ENCODE results near the gene ZDHHC11.
"Not testable (repeated sequence)": the region's sequence is repeated elsewhere in the genome, so short reads cannot be mapped to it uniquely, and the experiment has no call there.

The ZDHHC11 gene

DNA sequence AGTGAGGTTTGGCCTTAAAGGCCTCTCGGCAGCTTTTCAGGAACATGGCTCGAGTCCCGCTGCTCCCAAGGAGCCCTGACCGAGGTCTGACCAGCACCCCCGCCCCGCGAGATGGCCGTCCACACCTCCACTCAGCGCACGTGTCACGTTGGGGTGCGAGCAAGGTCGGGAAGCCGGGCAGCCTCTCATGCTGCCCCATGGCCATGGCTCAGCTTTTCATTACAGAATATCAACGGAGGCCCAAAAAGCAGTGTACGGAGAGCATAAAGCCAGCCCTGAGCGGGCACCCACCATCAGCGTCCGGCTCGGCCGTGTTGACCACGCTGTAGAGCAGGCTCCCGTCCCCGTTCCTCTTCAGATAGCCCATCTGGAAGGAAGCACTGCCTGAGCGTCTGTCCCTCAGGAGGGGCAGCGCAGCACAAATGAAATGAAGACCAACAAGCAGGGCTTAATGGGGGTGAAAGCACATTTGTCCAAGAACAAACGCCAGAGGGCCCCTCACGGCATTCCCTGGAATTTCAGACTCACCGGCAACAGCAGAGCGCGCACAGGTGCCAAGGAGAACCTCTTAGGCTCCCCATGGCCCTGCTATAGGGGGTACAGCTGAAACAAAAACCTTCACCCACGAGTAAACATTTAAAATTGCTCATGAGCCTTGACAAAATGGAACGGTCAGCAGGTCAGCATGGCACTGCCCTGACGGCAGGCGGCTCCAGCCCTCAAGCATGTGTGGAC is 30.2 kb upstream of the ZDHHC11 start:
- DNase-seq (ENCODE audit: insufficient read length, low spot score): no peak
- no peak for FAIRE-seq

DNA sequence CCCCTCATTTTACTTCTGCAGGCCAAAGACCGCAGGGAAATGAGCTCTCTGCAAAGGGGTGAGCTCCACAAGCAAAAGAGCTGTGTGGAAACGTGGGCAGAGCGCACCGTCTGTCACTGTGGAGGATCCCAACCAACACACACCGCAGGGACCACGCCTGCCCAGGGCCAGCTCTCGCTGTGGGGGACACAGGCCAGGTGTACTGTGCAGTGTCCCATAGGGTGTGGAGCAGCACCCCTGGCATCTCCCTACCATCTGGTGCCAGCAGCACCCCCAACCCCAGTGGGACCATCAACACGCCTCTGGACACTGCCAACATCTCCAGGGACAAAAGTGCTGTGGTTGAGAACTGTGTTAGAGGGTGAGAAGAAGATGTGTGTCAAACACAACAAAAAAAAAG is 27.9 kb upstream of the ZDHHC11 start:
- DNase-seq (ENCODE audit: insufficient read length, low spot score); FAIRE-seq: not testable (repeated sequence)

DNA sequence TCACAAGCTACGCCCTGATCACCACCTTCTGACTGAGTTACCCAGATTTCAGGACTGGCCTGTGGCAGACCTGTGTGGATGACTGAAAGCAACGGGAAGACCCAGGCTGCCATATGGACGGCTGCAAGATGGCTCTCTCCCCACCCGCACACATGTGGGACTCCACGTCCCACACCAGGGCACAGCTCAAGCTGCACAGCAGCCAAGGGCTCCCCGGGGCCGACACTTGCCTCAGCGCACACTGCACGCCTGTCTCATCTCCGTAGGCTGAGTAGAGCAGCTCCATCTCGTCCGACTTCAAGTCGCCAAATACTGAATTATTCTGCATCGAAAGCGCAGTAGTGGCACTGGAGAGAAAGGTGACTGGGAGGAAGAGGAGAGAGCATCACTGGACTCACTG is 27.3 kb upstream of the ZDHHC11 start:
- DNase-seq (ENCODE audit: insufficient read length, low spot score) (no peak), FAIRE-seq (no peak)

DNA sequence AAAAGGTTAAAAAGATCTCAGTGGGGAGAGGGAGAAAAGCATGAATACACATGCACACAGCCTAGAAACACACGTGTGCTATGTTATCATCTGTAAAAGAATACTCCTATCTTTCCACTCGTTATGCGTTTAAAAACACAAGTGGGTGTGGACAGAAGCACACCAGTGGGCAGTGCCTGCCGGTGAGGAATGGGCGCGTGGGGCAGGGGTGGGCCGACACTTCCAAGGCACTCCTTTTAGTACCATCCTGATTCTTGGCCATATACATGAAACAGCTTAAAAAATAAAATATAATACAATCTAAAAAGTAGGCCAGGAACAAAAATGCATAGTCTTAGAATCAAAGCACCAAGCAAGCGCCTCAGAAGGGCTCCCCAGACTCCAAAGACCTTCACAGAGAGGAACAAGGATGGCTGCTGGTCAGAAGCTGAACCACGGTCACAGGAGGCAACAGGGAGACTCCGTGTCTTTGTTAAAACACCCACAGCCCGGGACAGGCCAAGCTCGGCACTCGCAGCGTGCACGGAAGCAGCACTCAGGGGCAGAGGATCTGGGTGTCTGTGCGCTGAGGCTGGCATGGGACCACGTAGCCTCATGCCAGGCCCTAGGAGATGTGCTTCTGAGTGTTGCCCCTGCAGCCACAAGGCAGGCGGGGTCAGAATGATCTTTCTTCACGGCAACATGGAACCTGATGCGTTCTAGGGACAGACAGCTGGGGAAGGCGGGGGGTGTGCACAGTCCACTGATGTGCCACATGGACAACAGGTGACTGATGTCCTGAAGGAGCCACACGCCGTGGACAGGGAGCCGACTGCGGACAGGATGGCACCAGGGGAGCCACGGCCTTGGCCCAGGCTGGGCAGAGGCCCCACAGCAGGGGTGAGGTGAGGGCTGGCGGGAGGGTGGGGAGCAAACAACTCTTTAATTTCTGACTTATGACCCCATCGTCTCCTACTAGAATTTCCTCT is 25.9 kb upstream of the ZDHHC11 start:
- FAIRE-seq (no peak), DNase-seq (ENCODE audit: insufficient read length, low spot score) (no peak)

DNA sequence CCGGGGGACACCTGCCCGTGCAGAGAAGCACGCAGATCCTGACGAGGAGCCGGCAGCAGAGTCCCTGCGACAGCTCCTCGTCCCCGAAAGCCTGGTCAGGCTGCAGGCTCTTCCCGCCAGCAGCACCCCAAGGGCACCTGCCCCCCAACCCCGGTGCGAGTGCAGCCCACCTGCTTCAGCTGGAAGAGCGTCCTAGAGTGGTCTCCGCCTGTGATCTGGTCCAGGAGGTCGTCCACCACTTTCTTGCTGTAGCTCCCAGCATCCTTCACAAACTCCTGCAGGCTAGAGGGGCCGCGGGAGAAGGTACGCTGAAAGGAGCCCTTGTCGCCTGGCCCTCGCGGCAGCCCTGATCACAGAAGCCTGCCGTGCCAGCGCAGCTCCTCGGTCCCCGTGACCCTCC is 25.1 kb upstream of the ZDHHC11 start:
- no peak for FAIRE-seq
- no peak for DNase-seq (ENCODE audit: insufficient read length, low spot score)

DNA sequence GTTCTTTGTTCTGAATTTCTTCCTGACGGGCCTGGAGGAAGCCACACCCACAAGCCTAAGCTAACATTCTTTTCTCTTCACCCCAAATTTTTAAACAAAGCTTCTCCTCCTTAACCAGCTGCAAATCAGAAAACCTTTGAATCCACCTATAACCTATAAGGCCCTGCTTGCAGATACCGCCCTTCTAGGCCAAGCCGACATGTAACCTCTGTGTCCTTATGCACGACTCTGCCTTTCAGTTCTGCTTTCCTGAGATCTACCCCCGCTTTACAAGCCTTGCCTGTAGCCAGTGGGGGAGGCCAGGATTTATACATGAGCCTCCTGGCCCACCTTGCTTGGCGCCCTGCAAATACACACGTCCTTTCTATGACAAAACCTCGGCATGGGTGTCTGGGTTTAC is 22.5 kb upstream of the ZDHHC11 start:
- DNase-seq (ENCODE audit: insufficient read length, low spot score): no peak
- FAIRE-seq: no peak

DNA sequence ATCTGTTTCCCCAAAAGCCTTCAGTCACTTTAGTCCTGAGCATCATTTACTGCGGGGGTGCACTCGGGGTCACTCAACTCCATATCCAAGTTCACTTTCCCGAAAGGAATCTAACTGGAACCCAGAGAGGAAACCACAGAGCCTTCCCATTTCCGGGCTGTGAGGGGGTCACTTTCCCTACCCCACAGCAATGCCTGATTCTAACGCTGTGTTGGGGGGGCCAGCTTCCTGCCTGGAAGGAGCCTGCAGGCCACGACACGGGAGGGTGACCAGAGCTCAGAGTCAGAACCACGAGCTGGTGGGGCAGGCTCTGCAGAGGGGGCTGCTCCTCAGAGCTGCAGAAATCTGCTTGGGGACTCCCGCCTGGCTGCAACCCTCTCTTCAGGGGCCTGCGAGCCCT is 21.5 kb upstream of the ZDHHC11 start:
- DNase-seq (ENCODE audit: insufficient read length, low spot score): no peak
- FAIRE-seq: no peak

DNA sequence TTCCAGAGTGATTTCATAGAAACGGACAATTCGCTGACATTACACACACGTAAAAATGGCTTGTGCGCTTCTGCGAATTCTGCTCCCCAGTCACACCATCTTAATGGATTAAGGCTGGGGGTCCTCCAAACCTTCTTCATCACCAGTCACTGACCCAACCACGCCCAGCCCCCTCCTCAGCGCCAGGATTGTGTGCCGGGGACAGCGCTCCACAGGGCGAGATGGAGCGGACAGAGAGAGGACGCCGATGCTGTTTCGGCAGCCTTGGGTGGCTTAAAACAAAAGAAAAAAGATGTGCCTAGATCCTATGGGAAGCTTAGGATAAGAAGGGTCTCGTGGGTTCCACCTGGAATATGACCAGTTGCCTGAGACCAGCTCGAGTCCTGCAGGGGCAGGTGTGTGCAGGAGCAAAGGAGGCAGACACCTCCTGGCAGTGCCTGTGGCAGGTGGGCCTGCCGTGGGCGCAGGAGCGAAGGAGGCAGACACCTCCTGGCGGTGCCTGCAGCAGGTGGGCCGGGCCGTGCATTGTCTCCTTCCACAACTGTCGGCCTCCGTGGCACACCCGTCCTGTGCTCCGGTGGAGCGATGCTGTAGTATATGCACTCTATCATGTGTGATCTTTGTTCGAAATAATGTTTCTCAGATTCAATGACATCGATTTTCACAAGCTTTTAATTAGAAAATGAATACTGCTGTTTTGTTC is 21.0 kb upstream of the ZDHHC11 start:
- DNase-seq (ENCODE audit: insufficient read length, low spot score): no peak
- FAIRE-seq: no peak

DNA sequence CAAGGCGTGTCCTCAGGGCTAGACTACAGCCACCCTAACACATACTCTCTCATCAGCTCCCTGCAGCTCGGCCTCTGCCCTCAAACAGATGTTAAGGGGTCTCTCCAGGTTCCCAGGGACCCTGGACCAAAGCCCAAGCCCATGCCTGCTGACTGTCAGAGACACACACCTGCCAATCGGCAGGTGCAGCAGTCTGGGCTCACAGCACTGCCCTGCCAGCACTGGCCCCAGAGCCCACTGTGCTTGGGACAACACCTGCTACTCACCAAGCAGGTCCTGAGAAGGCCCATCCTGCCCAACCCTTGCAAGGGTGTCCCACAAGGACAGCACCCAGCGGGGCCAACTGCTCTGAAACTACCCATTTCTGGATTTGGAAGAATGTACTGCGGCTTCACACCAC is 20.2 kb upstream of the ZDHHC11 start:
- FAIRE-seq (no peak), DNase-seq (ENCODE audit: insufficient read length, low spot score) (no peak)

DNA sequence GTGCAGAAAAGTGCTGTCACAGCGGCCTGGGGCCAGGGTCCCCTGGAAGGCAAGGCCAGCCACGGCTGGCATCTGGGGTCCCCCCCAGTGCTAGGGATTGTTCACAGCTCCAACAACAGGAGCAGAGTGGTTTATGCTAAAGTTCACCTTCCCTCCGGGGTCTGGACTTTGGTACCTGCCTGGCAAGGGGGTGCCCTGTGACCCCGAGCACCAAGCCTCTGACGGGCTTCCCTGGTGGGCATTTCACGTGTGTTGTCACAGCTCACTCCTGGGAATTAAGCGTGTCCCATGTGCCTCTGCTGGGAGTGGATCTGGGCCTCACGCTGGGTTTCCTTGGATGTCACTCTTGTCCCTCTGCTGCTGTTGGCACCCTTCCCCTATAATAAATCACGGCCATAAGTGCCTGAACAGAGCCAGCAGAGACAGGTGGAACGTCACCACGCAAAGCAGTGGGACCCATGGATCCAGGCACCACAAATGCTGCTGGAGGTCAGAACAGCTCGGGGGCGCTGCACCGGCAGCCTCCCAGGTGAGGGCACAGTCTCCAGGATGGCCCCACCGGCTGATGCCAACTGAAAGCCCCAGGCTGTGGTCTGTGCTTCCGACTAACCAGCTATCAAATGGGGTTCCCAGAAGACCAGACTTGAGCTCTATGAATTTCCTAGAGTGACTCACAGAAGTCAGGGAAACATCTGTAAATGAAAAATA is 17.8 kb upstream of the ZDHHC11 start:
- DNase-seq (ENCODE audit: insufficient read length, low spot score) (no peak), FAIRE-seq (no peak)

DNA sequence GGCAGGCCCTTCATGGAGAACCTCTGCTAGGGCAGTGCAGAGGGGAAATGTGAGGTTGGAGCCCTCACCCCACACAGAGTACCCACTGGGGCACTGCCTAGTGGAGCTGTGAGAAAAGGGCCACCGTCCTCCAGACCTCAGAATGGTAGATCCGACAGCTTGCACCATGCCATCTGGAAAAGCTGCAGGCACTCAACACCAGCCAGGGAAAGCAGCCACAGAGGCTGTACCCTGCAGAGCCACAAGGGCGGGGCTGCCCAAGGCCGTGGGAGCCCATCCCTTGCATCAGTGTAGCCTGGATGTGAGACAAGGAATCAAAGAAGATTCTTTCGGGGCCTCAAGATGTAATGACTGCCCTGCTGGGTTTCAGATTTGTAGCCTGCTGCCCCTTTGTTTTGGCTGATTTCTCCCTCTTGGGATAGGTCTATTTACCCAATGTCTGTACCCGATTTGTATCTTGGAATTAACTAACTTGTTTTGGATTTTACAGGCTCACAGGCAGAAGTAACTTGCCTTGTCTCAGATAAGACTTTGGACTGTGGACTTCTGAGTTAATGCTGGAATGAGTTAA is 16.6 kb upstream of the ZDHHC11 start:
- FAIRE-seq (no peak), DNase-seq (ENCODE audit: insufficient read length, low spot score) (no peak)

DNA sequence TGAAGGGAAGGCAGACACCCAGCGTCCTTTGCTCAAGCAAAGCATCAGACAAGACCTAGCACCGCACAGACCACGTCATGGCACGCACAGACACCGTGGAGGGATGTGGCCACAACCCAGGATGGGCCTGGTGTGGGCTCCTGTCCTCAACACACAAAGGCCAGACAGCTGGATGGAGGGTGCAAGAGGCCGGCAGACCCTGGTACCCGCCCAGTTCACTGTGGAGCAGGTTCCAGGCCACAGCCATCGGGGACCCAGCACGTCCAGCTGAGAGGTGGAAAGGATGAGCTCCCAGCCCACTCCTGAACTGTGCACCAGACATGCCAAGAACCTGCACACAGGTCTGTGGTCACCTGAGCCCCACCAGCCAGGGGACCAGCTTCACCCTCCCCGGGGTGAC is 15.0 kb upstream of the ZDHHC11 start:
- FAIRE-seq (no peak), DNase-seq (ENCODE audit: insufficient read length, low spot score) (no peak)

DNA sequence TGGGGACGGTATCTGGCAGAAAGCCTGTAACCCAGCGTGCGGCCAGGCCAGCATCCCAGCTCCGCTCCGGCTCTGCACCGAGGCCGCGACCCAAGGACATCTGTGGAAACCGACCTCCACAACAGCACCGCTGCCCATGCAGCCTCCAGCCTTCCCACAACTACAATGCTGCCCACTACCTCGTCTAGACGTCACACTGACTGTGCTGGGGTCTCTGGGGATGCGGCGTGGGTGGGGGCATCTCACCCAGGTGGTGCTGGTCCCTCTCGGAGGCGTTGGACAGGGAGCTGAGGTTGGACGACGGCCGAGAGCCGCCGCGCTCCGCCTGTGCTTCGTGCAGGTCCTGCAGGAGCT is 14.4 kb upstream of the ZDHHC11 start:
- DNase-seq (ENCODE audit: insufficient read length, low spot score) (no peak), FAIRE-seq (no peak)

DNA sequence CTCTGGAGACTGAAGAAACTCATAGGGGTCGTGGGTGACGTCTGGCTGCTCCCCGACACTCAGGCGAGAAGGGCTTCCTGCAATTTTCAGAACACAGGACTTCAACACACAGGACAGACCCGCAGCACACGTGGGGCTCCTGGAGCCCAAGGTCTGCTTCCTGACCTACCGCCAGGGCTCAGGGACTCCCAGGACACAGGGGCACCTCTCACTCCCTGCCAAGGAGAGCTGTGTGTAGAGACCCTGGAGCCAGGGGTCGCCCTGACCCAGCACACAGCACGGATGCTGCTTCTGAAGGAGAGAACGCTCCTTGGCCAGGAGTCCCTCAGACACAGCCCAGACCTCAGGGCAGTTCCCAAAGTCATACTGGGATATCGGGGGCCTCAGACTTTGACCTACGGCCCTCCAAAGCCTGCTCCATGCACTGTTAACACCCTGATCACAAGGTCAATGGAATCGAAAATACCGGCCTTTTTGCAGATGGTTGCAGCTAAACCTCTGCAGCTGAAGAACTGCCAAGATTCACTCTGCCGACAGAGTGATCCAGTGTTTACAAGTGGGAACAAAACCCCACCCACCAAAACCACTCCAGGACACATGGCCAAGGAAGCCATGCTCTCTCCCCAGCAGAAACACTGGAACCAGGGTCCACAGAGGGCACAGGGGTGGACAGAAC is 13.8 kb upstream of the ZDHHC11 start:
- FAIRE-seq (no peak), DNase-seq (ENCODE audit: insufficient read length, low spot score) (no peak)

DNA sequence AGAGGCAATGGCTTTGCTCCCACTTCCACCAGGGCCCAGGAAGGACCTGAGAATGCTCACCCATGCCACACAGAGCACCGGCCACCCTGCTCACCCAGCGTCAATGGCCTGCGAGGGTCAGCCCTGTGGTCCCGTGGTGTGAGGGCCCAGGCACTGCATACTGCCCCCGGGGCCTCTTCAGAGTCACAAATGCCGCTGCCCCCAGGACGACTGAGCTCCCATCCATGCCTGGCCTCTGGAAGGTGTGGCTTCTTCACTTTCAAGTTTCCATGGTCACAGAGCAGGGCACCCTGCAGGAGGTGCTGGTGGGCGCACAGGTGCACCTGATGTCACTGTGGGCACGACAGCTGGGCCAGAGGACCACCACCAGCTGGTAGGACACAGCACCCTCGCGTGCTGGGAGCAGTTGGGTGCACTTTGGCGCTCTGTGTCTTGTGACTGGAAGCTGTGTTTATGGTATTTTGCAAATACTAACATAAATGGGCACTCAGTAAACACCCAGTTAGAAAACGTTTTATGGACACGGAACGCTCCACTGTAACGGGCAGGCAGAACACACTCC is 12.5 kb upstream of the ZDHHC11 start:
- FAIRE-seq: no peak
- DNase-seq (ENCODE audit: insufficient read length, low spot score): no peak

DNA sequence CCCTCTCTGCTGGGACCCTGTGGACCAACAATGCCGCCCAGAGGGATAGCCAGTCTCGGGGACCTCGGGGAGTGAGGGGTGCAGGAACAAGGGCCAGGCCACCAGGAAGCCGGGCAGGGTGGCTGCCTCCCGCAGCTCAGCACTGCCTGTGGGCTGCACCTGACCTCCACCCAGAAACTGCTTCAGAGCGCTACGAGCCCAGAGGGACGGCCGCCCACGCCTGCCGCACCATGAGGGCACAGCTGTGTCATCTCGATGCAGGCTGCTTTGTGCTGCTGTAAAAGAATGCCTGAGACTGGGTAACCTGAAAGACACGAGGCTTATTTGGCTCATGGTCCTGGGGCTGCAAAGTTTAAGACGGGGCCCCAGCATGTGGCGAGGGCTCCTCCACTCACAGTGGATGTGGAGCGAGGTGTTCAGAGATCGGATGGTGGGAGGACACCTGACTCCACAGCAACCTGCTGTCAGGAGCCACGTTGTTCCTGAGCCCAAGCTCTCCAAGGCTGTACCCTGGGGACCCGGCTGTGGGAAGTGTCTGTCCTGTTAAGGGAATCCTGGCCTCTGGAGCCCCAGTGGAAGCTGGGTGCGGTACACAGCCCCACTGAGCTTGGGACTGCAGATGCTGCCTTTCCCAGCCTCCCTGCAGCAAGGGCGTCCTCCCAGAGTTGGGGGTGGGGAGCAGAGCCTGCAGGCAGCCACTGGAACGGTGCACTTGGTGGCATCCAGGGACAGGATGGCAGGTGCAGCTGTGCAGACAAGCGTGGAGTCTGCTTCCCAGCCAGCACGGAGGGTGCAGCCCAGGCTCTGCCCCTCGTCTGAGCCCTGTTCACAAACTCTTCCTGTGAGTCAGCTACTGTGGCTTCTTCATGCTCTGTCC is 11.8 kb upstream of the ZDHHC11 start:
- no peak for FAIRE-seq

DNA sequence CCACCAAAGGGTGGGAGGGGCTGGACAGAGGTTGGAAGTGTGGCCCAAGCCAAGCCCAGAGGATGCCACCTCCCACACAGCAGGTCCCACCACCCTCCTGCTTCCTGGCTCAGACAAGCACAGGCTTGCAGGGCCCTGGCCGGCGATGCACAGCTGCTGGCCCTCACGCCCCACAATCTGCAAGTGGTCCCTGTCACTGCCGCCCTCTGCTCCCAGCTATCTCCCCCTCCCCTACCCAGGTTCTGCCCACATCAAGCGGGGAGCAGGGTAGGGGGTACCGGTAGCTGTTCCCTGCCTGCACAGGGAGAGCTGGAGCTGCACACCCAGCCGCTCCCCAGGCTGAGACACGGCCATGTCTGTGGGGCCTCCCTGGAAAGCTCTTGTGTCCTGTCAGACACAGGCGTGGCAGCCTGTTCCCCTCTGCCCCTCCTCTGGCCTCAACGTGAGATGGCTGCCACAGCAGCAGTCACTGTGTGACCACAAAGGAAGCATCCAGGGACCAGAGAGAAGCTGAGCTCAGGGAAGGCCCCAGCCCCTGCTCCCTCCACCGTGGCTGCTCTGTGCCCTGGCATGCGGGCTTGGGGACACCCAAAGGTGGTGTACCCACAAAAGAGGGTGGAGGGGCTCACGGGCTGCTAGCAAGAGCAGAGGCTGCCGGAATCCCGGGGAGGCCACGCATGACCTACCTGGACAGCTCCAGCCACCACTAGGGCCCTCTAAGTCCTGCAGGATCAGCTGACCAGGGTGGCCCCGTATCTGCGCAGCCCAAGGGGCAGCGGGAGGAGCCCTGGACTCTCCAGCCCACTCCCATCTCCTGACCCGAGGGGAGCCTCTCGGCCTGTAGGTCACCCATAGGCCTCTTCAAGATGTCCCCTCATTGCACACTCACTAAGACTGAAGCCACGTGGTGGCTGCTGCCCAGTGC is 10.9 kb upstream of the ZDHHC11 start:
- FAIRE-seq: no peak
- DNase-seq (ENCODE audit: insufficient read length, low spot score): no peak

More for the DNA sequence above, 11.8 kb upstream of the ZDHHC11 start:
- no peak for DNase-seq (ENCODE audit: insufficient read length, low spot score)
